Activated B cell treated with CpG ODN at 0.5 μM for 24 hours (primary cell): Measurements from ENCODE around the gene CSNK2A3. TPM values are rescaled to one million over a fixed set of nuclear protein-coding genes. Genes with fewer than 3 reads are reported as not detected.

Experiments used
- ATAC-seq: fragments of 200-7000 bp; cut with Tn5 transposase; one replicate; pipeline ENCODE4 v1.10.0; 2021; ENCODE audit warnings: low read depth, mild to moderate bottlenecking, moderate library complexity
- CTCF ChIA-PET: fragments of 350-600 bp; sonication (Branson Sonifier 250); formaldehyde crosslinking; loops from one replicate; lab custom pipeline; 2021; ENCODE audit warnings: antibody characterized with exemption; lab: Charles Lee
- POLR2A ChIA-PET: fragments of 350-600 bp; sonication (Branson Sonifier 250); formaldehyde crosslinking; loops from one replicate; lab custom pipeline; 2021; ENCODE audit warnings: antibody characterized with exemption; lab: Charles Lee
- DNase-seq: peaks from one replicate; pipeline ENCODE4 v3.0.0; 2022
- H3K27ac Mint-ChIP-seq: one replicate; pipeline ENCODE4 v1.8.0; 2020; ENCODE audit warnings: mixed read lengths
- H3K27me3 Mint-ChIP-seq: one replicate; pipeline ENCODE4 v1.8.0; 2021; ENCODE audit warnings: mixed read lengths
- H3K36me3 Mint-ChIP-seq: one replicate; pipeline ENCODE4 v1.8.0; 2021; ENCODE audit warnings: low read depth, mixed read lengths
- H3K4me1 Mint-ChIP-seq: one replicate; pipeline ENCODE4 v1.8.0; 2021; ENCODE audit warnings: mixed read lengths
- H3K4me3 Mint-ChIP-seq: one replicate; pipeline ENCODE4 v1.8.0; 2020; ENCODE audit warnings: mild to moderate bottlenecking, mixed read lengths
- H3K9me3 Mint-ChIP-seq: one replicate; pipeline ENCODE4 v1.8.0; 2020; ENCODE audit warnings: mixed read lengths
- CTCF ChIP-seq: fragments of 200-600 bp; IDR thresholded peaks from one replicate; pipeline ENCODE4 v1.8.0; 2022; ENCODE audit warnings: antibody characterized with exemption, mild to moderate bottlenecking
- intact Hi-C: fragments of 100-400 bp; cut with micrococcal nuclease; formaldehyde crosslinking; loops from one replicate; pipeline ENCODE4 v1.15.1; 2024
- total RNA-seq: library from RNA; stranded (reverse); gene quantifications from 2 replicates; pipeline ENCODE4 v1.2.3, GENCODE V29; 2022

The CSNK2A3 gene
- total RNA-seq, 1 donor from 2014 or later, result 0.24 TPM

GRCh38 chr11:11344045-11344444, 9.0 kb downstream of the CSNK2A3 start:
- no peaks in the 10 kb centered on the region for H3K4me1 Mint-ChIP-seq
- H3K27ac Mint-ChIP-seq, result no peak overlapping the region
- no peak for ATAC-seq
- intact Hi-C loops, result no loop called here
- DNase-seq, result no peak
- no peak overlapping the region for H3K4me3 Mint-ChIP-seq
- CTCF ChIA-PET, result no interaction called here
- H3K9me3 Mint-ChIP-seq, result no peaks in the 10 kb centered on the region
- TF ChIP-seq CTCF, result no peak
- POLR2A ChIA-PET, result no interaction called here
- H3K27me3 Mint-ChIP-seq, result no peaks in the 10 kb centered on the region
- H3K36me3 Mint-ChIP-seq, result no peaks in the 10 kb centered on the region

- intact Hi-C loops, result no loop called here
- ChIA-PET CTCF (no interaction called here), POLR2A (no interaction called here)
- Mint-ChIP-seq H3K4me3 (no peak overlapping the region), H3K27me3 (peaks cover 5% of the 10 kb centered on the region), H3K9me3 (no peaks in the 10 kb centered on the region), H3K4me1 (no peaks in the 10 kb centered on the region), H3K27ac (no peak overlapping the region), H3K36me3 (no peaks in the 10 kb centered on the region)
- DNase-seq (no peak), ATAC-seq (no peak)
- TF ChIP-seq CTCF, result no peak
Observed at GRCh38 chr11:11338304-11338703, 14.7 kb downstream of the CSNK2A3 start.

GRCh38 chr11:11336664-11337063, 16.4 kb downstream of the CSNK2A3 start:
- ChIA-PET CTCF (no interaction called here), POLR2A (no interaction called here)
- no peaks in the 10 kb centered on the region for H3K9me3 Mint-ChIP-seq
- TF ChIP-seq CTCF, result no peak
- peaks cover 5% of the 10 kb centered on the region for H3K27me3 Mint-ChIP-seq
- intact Hi-C loops, result no loop called here
- DNase-seq, result no peak
- no peaks in the 10 kb centered on the region for H3K36me3 Mint-ChIP-seq
- no peak overlapping the region for H3K4me3 Mint-ChIP-seq
- no peak overlapping the region for H3K27ac Mint-ChIP-seq
- H3K4me1 Mint-ChIP-seq, result no peaks in the 10 kb centered on the region
- no peak for ATAC-seq

GRCh38 chr11:11335043-11335442, 18.0 kb downstream of the CSNK2A3 start:
- intact Hi-C loops, result no loop called here
- Mint-ChIP-seq H3K27ac (no peak overlapping the region), H3K36me3 (no peaks in the 10 kb centered on the region), H3K9me3 (no peaks in the 10 kb centered on the region), H3K4me3 (no peak overlapping the region), H3K4me1 (no peaks in the 10 kb centered on the region), H3K27me3 (peaks cover 5% of the 10 kb centered on the region)
- no peak for DNase-seq
- POLR2A ChIA-PET, result no interaction called here
- TF ChIP-seq CTCF, result no peak
- ATAC-seq, result no peak
- CTCF ChIA-PET, result no interaction called here

GRCh38 chr11:11334607-11335006, 18.4 kb downstream of the CSNK2A3 start:
- CTCF ChIA-PET, result no interaction called here
- Mint-ChIP-seq H3K27me3 (peaks cover 5% of the 10 kb centered on the region), H3K4me3 (no peak overlapping the region), H3K9me3 (no peaks in the 10 kb centered on the region), H3K4me1 (no peaks in the 10 kb centered on the region), H3K27ac (no peak overlapping the region), H3K36me3 (no peaks in the 10 kb centered on the region)
- DNase-seq, result no peak
- intact Hi-C loops, result no loop called here
- POLR2A ChIA-PET, result no interaction called here
- no peak for TF ChIP-seq CTCF
- ATAC-seq, result no peak
